Stimulated activated CD8-positive, alpha-beta memory T cell treated with anti-CD3 and anti-CD28 coated beads, Interleukin-4, amount 100 ng/mL, for 24 hours (primary cell): ENCODE results near the gene PRR7.

Experiments used
- DNase-seq: peaks from one replicate; pipeline ENCODE4 v3.0.0-alpha.2; 2020; ENCODE audit warnings: low read depth

PRR7 gene

GRCh38 chr5:177425196-177425800 is 21.3 kb upstream of the PRR7 start:
- no peak for DNase-seq

GRCh38 chr5:177425801-177426565 is 20.6 kb upstream of the PRR7 start:
- peak; percentile 99 for DNase-seq

GRCh38 chr5:177426566-177427210 is 19.9 kb upstream of the PRR7 start, which contains the start of gene GRK6:
TSS of gene GRK6 (plus strand) at chr5:177426676. CDS start at chr5:177426846, 170 bp downstream.
- no peak for DNase-seq

GRCh38 chr5:177427211-177427822 is 19.3 kb upstream of the PRR7 start:
- no peak for DNase-seq

GRCh38 chr5:177427919-177428573 is 18.6 kb upstream of the PRR7 start:
- no peak for DNase-seq

GRCh38 chr5:177428574-177429217 is 17.9 kb upstream of the PRR7 start:
- DNase-seq, result no peak

GRCh38 chr5:177429248-177430040 is 17.2 kb upstream of the PRR7 start:
- DNase-seq, result peak; percentile 83

- no peak for DNase-seq
These were observed 16.3 kb upstream of the PRR7 start for GRCh38 chr5:177430140-177430951.

- DNase-seq, result no peak
These were observed 15.7 kb upstream of the PRR7 start for GRCh38 chr5:177430972-177431316.

GRCh38 chr5:177431317-177432142 is 15.1 kb upstream of the PRR7 start:
- DNase-seq, result peak; percentile 71

GRCh38 chr5:177432143-177432838 is 14.3 kb upstream of the PRR7 start:
- no peak for DNase-seq

- no peak for DNase-seq
These were observed 13.6 kb upstream of the PRR7 start for GRCh38 chr5:177432839-177433657.

GRCh38 chr5:177433658-177434217 is 12.9 kb upstream of the PRR7 start:
- DNase-seq, result no peak

GRCh38 chr5:177434437-177434836 is 12.2 kb upstream of the PRR7 start:
- no peak for DNase-seq

- no peak for DNase-seq
These were observed 11.5 kb upstream of the PRR7 start for GRCh38 chr5:177434942-177435738.

- DNase-seq, result no peak
These were observed 10.6 kb upstream of the PRR7 start for GRCh38 chr5:177435847-177436536.
